Fibroblast of lung (primary cell): Measurements from ENCODE around the gene SLC17A6. TPM values are rescaled to one million over a fixed set of nuclear protein-coding genes. Genes with fewer than 3 reads are reported as not detected.

Experiments
- DNase-seq, 2 donors: peaks; one replicate each; pipeline versions ENCODE4 v3.0.0 to v3.0.0-alpha.2; 2010; ENCODE audit warnings: low read depth in 2 of 2
- H2AFZ ChIP-seq: 2 replicates; pipeline ENCODE4 v1.5.1; 2012; ENCODE audit warnings: low read length, control low read depth, inconsistent platforms
- H3K27ac ChIP-seq: 2 replicates; pipeline ENCODE4 v1.5.1; 2011; ENCODE audit warnings: low read length, control low read depth; ENCODE audit not compliant: insufficient read depth
- H3K27me3 ChIP-seq: 2 replicates; pipeline ENCODE4 v1.5.1; 2011; ENCODE audit warnings: mild to moderate bottlenecking, low read length; ENCODE audit not compliant: control insufficient read depth, insufficient read depth
- H3K36me3 ChIP-seq: 2 replicates; pipeline ENCODE4 v1.5.1; 2011; ENCODE audit warnings: low read length; ENCODE audit not compliant: control insufficient read depth, insufficient read depth
- H3K4me1 ChIP-seq: 2 replicates; pipeline ENCODE4 v1.5.1; 2011; ENCODE audit warnings: low read length; ENCODE audit not compliant: control insufficient read depth, insufficient read depth; ENCODE audit errors: extremely low read depth
- H3K4me2 ChIP-seq: 2 replicates; pipeline ENCODE4 v1.5.1; 2011; ENCODE audit warnings: low read length, control low read depth; ENCODE audit not compliant: insufficient read depth; ENCODE audit errors: extremely low read depth
- H3K4me3 ChIP-seq, 4 experiments: fragments of 200-600 bp in 1 of 4; sonication (generic) in 1 of 4; replicated peaks in 1 of 4; 2 replicates each; pipeline ENCODE4 v1.5.1; 2011 to 2016; ENCODE audit warnings: low read length in 4 of 4, low read depth in 3 of 4, mild to moderate bottlenecking in 3 of 4, control low read depth in 2 of 4, inconsistent platforms in 1 of 4, mixed read lengths in 1 of 4; ENCODE audit not compliant: insufficient read depth in 1 of 4; ENCODE audit errors: control extremely low read depth in 1 of 4
- H3K79me2 ChIP-seq: 2 replicates; pipeline ENCODE4 v1.5.1; 2012; ENCODE audit warnings: mild to moderate bottlenecking, low read length, inconsistent platforms; ENCODE audit not compliant: control insufficient read depth, insufficient read depth
- H3K9ac ChIP-seq: 2 replicates; pipeline ENCODE4 v1.5.1; 2011; ENCODE audit warnings: mild to moderate bottlenecking, low read length, control low read depth; ENCODE audit not compliant: insufficient read depth
- H3K9me3 ChIP-seq: 2 replicates; pipeline ENCODE4 v1.5.1; 2012; ENCODE audit warnings: low read depth, low read length; ENCODE audit not compliant: control insufficient read depth, insufficient read depth
- H4K20me1 ChIP-seq: 2 replicates; pipeline ENCODE4 v1.5.1; 2011; ENCODE audit warnings: low read length; ENCODE audit not compliant: control insufficient read depth, insufficient read depth; ENCODE audit errors: extremely low read depth
- CTCF ChIP-seq, 2 donors: IDR thresholded peaks in 1 of 2; conservative IDR thresholded peaks in 1 of 2; 1 replicate in 1 of 2; 2 replicates in 1 of 2; pipeline ENCODE4 v1.5.1; 2011 to 2012; ENCODE audit warnings: low read length in 2 of 2, control low read depth in 1 of 2, inconsistent platforms in 1 of 2, low read depth in 1 of 2, mild to moderate bottlenecking in 1 of 2
- EZH2 ChIP-seq: IDR thresholded peaks from 2 replicates; pipeline ENCODE4 v1.5.1; 2012; ENCODE audit warnings: low read length, control low read depth, mild to moderate bottlenecking; ENCODE audit errors: missing control alignments
- polyA plus RNA-seq, 2 donors: library from polyadenylated mRNA; depleted of rRNA in 1 of 2; stranded (reverse) in 1 of 2; unstranded in 1 of 2; fragments of >200 nt; gene quantifications; 2 replicates each; pipeline ENCODE4 v1.2.1, GENCODE V29; 2011 to 2012; ENCODE audit warnings: missing spikeins in 1 of 2
- total RNA-seq: library from RNA; depleted of rRNA; stranded (reverse); fragments of >200 nt; gene quantifications from 2 replicates; pipeline ENCODE4 v1.2.1, GENCODE V29; 2014

The SLC17A6 gene
- total and polyA plus RNA-seq, 2 donors (not counting 1 experiment from before 2014, with no cell fraction given) = not detected

GRCh38 chr11:22407921-22408320 is 69.7 kb downstream of the SLC17A6 start:
- no peak overlapping the region for H3K27ac ChIP-seq
- TF ChIP-seq CTCF (conservative IDR thresholded peaks at IDR 0.05 in 1 of 2, IDR thresholded peaks at IDR 0.05 in 1 of 2; ENCODE audit: low read depth in 1 of 2, low read length in 2 of 2) = no peak
- no peak for TF ChIP-seq EZH2
- no peak overlapping the region for H3K4me3 ChIP-seq
- no peaks in the 10 kb centered on the region for H4K20me1 ChIP-seq
- H3K9ac ChIP-seq = no peak overlapping the region
- H3K4me1 ChIP-seq = no peaks in the 10 kb centered on the region
- H3K27me3 ChIP-seq = no peaks in the 10 kb centered on the region
- H3K36me3 ChIP-seq = no peaks in the 10 kb centered on the region
- H3K79me2 ChIP-seq = no peaks in the 10 kb centered on the region
- no peaks in the 10 kb centered on the region for H3K9me3 ChIP-seq
- no peak overlapping the region for H2AFZ ChIP-seq
- no peak overlapping the region for H3K4me2 ChIP-seq
- no peak for DNase-seq

- Histone ChIP-seq H3K4me2 (no peak overlapping the region), H3K9ac (no peak overlapping the region)
- no peak for TF ChIP-seq CTCF (conservative IDR thresholded peaks at IDR 0.05 in 1 of 2, IDR thresholded peaks at IDR 0.05 in 1 of 2; ENCODE audit: low read depth in 1 of 2, low read length in 2 of 2)
- TF ChIP-seq EZH2 = no peak
Measured at GRCh38 chr11:22415476-22415875, 77.3 kb downstream of the SLC17A6 start.

GRCh38 chr11:22416462-22416861 is 78.3 kb downstream of the SLC17A6 start:
- H3K79me2 ChIP-seq = no peaks in the 10 kb centered on the region
- no peak overlapping the region for H3K27ac ChIP-seq
- no peak overlapping the region for H2AFZ ChIP-seq
- TF ChIP-seq CTCF (conservative IDR thresholded peaks at IDR 0.05 in 1 of 2, IDR thresholded peaks at IDR 0.05 in 1 of 2; ENCODE audit: low read depth in 1 of 2, low read length in 2 of 2) (no peak), EZH2 (no peak)
- H3K27me3 ChIP-seq = no peaks in the 10 kb centered on the region
- H4K20me1 ChIP-seq = no peaks in the 10 kb centered on the region
- no peak overlapping the region for H3K4me2 ChIP-seq
- peak in 1 of 2 donors; percentile 20 for DNase-seq
- H3K9me3 ChIP-seq = no peaks in the 10 kb centered on the region
- H3K4me3 ChIP-seq = no peak overlapping the region
- no peaks in the 10 kb centered on the region for H3K36me3 ChIP-seq
- H3K9ac ChIP-seq = no peak overlapping the region
- H3K4me1 ChIP-seq = no peaks in the 10 kb centered on the region

More at GRCh38 chr11:22415476-22415875, 77.3 kb downstream of the SLC17A6 start:
- Histone ChIP-seq H3K36me3 (no peaks in the 10 kb centered on the region), H3K4me1 (no peaks in the 10 kb centered on the region), H3K27me3 (no peaks in the 10 kb centered on the region), H3K27ac (no peak overlapping the region), H3K79me2 (no peaks in the 10 kb centered on the region), H3K4me3 (no peak overlapping the region), H2AFZ (no peak overlapping the region), H3K9me3 (no peaks in the 10 kb centered on the region), H4K20me1 (no peaks in the 10 kb centered on the region)
- DNase-seq = peak in 1 of 2 donors; percentile 13
